ENCODE data around the gene ZNF678.
A peak's percentile ranks its signal among the peaks of the same experiment; 100 is the strongest.

ZNF678 gene

GRCh38 chr1:227563324-227564201 is at the start of gene ZNF678:
ZNF678 (plus strand) TSS chr1:227563556; CDS start chr1:227650992, 87,436 bp downstream.
- DNase-seq (ENCODE audit: low spot score): peak; percentile 94

- DNase-seq (ENCODE audit: low spot score): no peak
These were observed 44.5 kb upstream of the ZNF678 start for GRCh38 chr1:227518876-227519275.

- no peak for DNase-seq (ENCODE audit: low spot score)
These were observed 41.6 kb upstream of the ZNF678 start for GRCh38 chr1:227521782-227522181.

- DNase-seq (ENCODE audit: low spot score): no peak
These were observed 36.8 kb upstream of the ZNF678 start for GRCh38 chr1:227526524-227526923.

GRCh38 chr1:227532019-227532619 is 31.2 kb upstream of the ZNF678 start:
- no peak for DNase-seq (ENCODE audit: low spot score)

GRCh38 chr1:227540170-227541098 is 22.9 kb upstream of the ZNF678 start:
- DNase-seq (ENCODE audit: low spot score): no peak

- no peak for DNase-seq (ENCODE audit: low spot score)
These were observed 22.2 kb upstream of the ZNF678 start for GRCh38 chr1:227541129-227541528.

GRCh38 chr1:227541796-227542152 is 21.6 kb upstream of the ZNF678 start:
- no peak for DNase-seq (ENCODE audit: low spot score)

GRCh38 chr1:227542153-227543120 is 20.9 kb upstream of the ZNF678 start:
- peak; percentile 87 for DNase-seq (ENCODE audit: low spot score)

- DNase-seq (ENCODE audit: low spot score): no peak
These were observed 19.9 kb upstream of the ZNF678 start for GRCh38 chr1:227543283-227544066.

- DNase-seq (ENCODE audit: low spot score): no peak
These were observed 19.0 kb upstream of the ZNF678 start for GRCh38 chr1:227544067-227545050.

- DNase-seq (ENCODE audit: low spot score): no peak
These were observed 18.0 kb upstream of the ZNF678 start for GRCh38 chr1:227545361-227545760.

GRCh38 chr1:227546059-227546458 is 17.3 kb upstream of the ZNF678 start:
- DNase-seq (ENCODE audit: low spot score): no peak

- no peak for DNase-seq (ENCODE audit: low spot score)
These were observed 16.6 kb upstream of the ZNF678 start for GRCh38 chr1:227546598-227547309.

GRCh38 chr1:227547310-227548118 is 15.8 kb upstream of the ZNF678 start:
- DNase-seq (ENCODE audit: low spot score): no peak

- DNase-seq (ENCODE audit: low spot score): no peak
These were observed 15.3 kb upstream of the ZNF678 start for GRCh38 chr1:227548119-227548397.

- DNase-seq (ENCODE audit: low spot score): no peak
These were observed 14.9 kb upstream of the ZNF678 start for GRCh38 chr1:227548448-227548847.

GRCh38 chr1:227549892-227550291 is 13.5 kb upstream of the ZNF678 start:
- DNase-seq (ENCODE audit: low spot score): no peak
